Osteocyte (in vitro differentiated cells): ENCODE results near the gene MSLN. TPM values are rescaled to one million over a fixed set of nuclear protein-coding genes. Genes with fewer than 3 reads are reported as not detected.

Experiments used
- DNase-seq: peaks from one replicate; pipeline ENCODE4 v3.0.0; 2021; ENCODE audit warnings: mixed read lengths; ENCODE audit not compliant: unreplicated experiment; ENCODE audit errors: extremely low spot score
- H3K27ac Mint-ChIP-seq: one replicate; pipeline ENCODE4 v1.8.0; 2021; ENCODE audit warnings: mild to moderate bottlenecking, mixed read lengths; ENCODE audit not compliant: unreplicated experiment
- H3K27me3 Mint-ChIP-seq: one replicate; pipeline ENCODE4 v1.8.0; 2021; ENCODE audit warnings: mixed read lengths; ENCODE audit not compliant: unreplicated experiment
- H3K36me3 Mint-ChIP-seq: one replicate; pipeline ENCODE4 v1.8.0; 2021; ENCODE audit warnings: mixed read lengths; ENCODE audit not compliant: unreplicated experiment
- H3K4me1 Mint-ChIP-seq: one replicate; pipeline ENCODE4 v1.8.0; 2021; ENCODE audit warnings: mixed read lengths; ENCODE audit not compliant: unreplicated experiment
- H3K4me3 Mint-ChIP-seq: one replicate; pipeline ENCODE4 v1.8.0; 2021; ENCODE audit warnings: mild to moderate bottlenecking, moderate library complexity, mixed read lengths; ENCODE audit not compliant: unreplicated experiment
- H3K9me3 Mint-ChIP-seq: one replicate; pipeline ENCODE4 v1.8.0; 2021; ENCODE audit warnings: mixed read lengths; ENCODE audit not compliant: unreplicated experiment
- total RNA-seq: library from RNA; stranded (reverse); gene quantifications from 2 replicates; pipeline ENCODE4 v1.2.1, GENCODE V29; 2021
- TF ChIP-seq, protein P1 (sequence below): fragments of 200-600 bp; sonication (generic); IDR thresholded peaks from 2 replicates; pipeline ENCODE4 v1.5.0; 2021; ENCODE audit warnings: antibody characterized with exemption, mild to moderate bottlenecking, moderate library complexity

MSLN gene
- total RNA-seq, 1 donor from 2014 or later: 0.19 TPM

DNA sequence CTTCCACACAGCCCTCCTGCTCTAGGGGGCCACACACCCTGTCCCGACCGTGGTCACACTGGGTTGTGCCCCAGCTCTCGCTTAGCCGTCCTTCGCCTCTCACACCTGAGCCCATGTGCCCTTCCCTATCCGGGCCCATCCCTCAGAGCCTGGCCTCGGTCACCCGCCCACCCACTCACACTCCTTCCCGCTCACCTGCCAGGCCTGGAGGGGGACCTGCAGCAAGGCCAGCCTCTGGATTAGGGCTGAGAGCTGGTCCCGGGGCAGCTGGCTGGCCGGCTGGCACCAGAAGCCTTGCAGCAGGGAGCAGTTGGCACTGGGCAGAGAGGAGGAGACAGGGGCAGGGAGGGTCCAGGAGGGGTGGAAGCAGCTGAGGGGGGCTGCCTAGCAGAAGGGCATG, 17.9 kb downstream of the MSLN start:
- H3K9me3 Mint-ChIP-seq: no peaks in the 10 kb centered on the region
- H3K27ac Mint-ChIP-seq: no peak overlapping the region
- TF ChIP-seq, protein P1, sequence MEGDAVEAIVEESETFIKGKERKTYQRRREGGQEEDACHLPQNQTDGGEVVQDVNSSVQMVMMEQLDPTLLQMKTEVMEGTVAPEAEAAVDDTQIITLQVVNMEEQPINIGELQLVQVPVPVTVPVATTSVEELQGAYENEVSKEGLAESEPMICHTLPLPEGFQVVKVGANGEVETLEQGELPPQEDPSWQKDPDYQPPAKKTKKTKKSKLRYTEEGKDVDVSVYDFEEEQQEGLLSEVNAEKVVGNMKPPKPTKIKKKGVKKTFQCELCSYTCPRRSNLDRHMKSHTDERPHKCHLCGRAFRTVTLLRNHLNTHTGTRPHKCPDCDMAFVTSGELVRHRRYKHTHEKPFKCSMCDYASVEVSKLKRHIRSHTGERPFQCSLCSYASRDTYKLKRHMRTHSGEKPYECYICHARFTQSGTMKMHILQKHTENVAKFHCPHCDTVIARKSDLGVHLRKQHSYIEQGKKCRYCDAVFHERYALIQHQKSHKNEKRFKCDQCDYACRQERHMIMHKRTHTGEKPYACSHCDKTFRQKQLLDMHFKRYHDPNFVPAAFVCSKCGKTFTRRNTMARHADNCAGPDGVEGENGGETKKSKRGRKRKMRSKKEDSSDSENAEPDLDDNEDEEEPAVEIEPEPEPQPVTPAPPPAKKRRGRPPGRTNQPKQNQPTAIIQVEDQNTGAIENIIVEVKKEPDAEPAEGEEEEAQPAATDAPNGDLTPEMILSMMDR: no peak
- H3K36me3 Mint-ChIP-seq: no peaks in the 10 kb centered on the region
- peaks cover 4% of the 10 kb centered on the region for H3K4me1 Mint-ChIP-seq
- H3K4me3 Mint-ChIP-seq: no peak overlapping the region
- H3K27me3 Mint-ChIP-seq: no peaks in the 10 kb centered on the region
- no peak for DNase-seq

DNA sequence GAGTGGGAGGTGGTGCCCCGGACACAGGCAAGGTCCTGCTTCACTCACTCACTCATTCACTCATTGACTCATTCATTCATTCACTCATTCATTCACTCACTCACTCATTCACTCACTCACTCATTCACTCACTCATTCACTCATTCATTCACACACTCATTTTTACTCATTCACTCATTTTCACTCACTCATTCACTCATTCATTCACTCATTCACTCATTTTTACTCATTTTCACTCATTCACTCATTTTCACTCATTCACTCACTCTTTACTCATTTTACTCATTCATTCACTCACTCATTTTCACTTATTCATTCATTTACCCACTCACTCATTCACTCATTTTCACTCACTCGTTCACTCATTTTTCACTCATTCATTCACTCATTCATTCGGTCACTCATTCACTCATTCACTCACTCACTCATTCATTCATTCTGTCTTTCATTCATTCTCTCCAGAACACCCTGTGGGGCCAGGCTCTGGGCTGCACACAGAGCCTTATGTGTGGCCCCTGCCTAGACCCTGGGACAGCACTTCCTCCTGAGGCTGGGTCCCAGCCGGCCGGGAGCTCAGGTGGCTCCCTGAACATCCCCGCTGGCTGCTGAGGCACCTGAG, 18.5 kb downstream of the MSLN start:
- TF ChIP-seq, protein P1: no peak
- Mint-ChIP-seq H3K27ac (no peak overlapping the region), H3K4me1 (peaks cover 4% of the 10 kb centered on the region), H3K9me3 (no peaks in the 10 kb centered on the region), H3K27me3 (no peaks in the 10 kb centered on the region), H3K4me3 (no peak overlapping the region), H3K36me3 (no peaks in the 10 kb centered on the region)
- no peak for DNase-seq

DNA sequence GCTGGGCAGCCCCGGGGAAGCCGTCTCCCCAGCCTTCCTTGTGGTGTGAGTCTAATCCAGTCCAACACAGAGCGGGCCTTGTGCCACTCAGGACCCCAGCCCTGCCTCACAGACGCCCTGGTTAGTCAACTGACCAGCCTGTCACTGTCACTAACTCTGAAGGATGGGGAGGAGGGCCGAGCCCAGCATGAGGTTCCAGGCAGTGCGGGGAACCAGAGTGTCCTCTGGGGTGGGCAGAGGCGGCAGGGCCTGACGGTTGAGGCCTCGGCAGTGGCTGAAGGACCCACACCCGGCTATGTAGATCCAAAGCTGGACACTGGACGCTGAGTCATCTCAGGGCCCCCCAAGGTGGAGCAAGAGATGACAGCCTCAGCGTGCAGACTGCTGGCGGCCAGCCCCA, 19.0 kb downstream of the MSLN start:
- Mint-ChIP-seq H3K27ac (no peak overlapping the region), H3K4me3 (no peak overlapping the region), H3K4me1 (peaks cover 4% of the 10 kb centered on the region), H3K9me3 (no peaks in the 10 kb centered on the region), H3K36me3 (no peaks in the 10 kb centered on the region), H3K27me3 (no peaks in the 10 kb centered on the region)
- TF ChIP-seq, protein P1: no peak
- no peak for DNase-seq

DNA sequence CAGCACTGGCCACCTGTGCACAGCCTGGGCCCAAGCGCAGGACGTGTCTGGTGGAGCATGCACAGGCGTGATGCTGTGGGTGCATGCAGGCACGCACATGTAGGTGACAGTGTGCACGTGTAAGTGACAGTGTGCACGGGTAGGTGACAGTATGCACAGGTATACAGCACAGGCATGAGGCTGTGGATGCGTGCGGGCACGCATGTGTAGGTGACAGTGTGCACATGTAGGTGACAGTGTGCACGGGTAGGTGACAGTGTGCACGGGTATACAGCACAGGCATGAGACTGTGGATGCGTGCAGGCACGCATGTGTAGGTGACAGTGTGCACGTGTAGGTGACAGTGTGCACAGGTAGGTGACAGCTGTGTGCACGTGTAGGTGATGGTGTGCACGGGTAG, 19.8 kb downstream of the MSLN start:
- Mint-ChIP-seq H3K9me3 (no peaks in the 10 kb centered on the region), H3K27me3 (no peaks in the 10 kb centered on the region), H3K27ac (no peak overlapping the region), H3K4me1 (peaks cover 4% of the 10 kb centered on the region), H3K36me3 (no peaks in the 10 kb centered on the region), H3K4me3 (no peak overlapping the region)
- DNase-seq: no peak
- TF ChIP-seq, protein P1: no peak

DNA sequence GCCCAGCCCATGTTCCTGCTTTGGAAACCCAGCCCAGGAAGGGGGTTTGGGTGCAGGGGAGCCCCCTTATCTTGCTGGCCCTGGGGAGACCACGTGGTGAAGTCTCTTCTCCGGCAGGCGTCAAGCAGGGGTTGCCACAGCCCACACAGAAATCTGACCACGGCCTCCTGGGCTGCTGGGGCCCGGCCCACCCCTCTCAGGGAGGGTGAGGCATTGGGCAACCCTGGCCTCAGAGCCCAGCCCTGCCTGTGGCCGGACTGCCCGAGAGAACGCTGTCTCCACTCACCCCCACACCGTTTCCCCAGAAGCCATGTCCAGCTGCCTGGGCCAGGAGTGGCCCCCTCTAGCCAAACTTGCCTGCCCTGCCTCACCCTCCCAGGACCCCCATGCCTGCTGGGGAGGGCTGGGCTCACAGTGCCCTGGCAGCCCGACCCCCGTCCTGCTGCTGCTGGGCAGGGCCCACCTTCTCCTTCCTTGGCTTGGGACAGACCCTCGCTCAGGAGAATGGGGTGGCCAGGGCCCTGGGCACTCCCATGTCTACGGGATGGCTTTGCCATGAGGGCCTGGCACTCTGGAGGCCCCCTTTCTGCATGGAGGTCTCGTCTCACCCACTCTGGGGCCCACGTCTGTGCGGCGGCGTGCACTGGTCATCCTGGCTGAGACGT, 20.9 kb downstream of the MSLN start:
- peaks cover 4% of the 10 kb centered on the region for H3K4me1 Mint-ChIP-seq
- no peaks in the 10 kb centered on the region for H3K9me3 Mint-ChIP-seq
- no peaks in the 10 kb centered on the region for H3K27me3 Mint-ChIP-seq
- no peak for DNase-seq
- H3K4me3 Mint-ChIP-seq: no peak overlapping the region
- H3K36me3 Mint-ChIP-seq: no peaks in the 10 kb centered on the region
- TF ChIP-seq, protein P1: no peak
- no peak overlapping the region for H3K27ac Mint-ChIP-seq
